SK-MEL-5 (cell line): ENCODE results near the gene SYT9. TPM values are rescaled to one million over a fixed set of nuclear protein-coding genes. Genes with fewer than 3 reads are reported as not detected.

ENCODE experiments used
- DNase-seq: peaks from one replicate; pipeline ENCODE4 v3.0.0-alpha.2; 2016; ENCODE audit warnings: low read depth, low spot score
- in situ Hi-C: cut with HindIII; loops from 2 replicates; pipeline ENCODE4 v1.10.0; 2016; ENCODE audit warnings: low sequenced_read_pairs, high pct_unique_total_duplicates, low pct_unique_long_range_greater_than_20kb
- polyA plus RNA-seq, 2 experiments: library from polyadenylated mRNA; depleted of rRNA; stranded (reverse); fragments of >200 nt; gene quantifications; 2 replicates each; pipeline ENCODE4 v1.2.3, GENCODE V29; 2015
- total RNA-seq: library from RNA; depleted of rRNA; stranded (reverse); fragments of >200 nt; shearing (Covaris generic); gene quantifications from 2 replicates; pipeline ENCODE4 v1.2.3, GENCODE V29; 2014; rRNA removed

Gene SYT9
- 0.11 TPM in 1 of 2 replicates, not detected in the other for total RNA-seq
- 0.05 TPM in 1 of 2 replicates, not detected in the other for polyA plus RNA-seq (2015; cell fraction: cytosol; rRNA removed)
- not detected in 2 replicates for polyA plus RNA-seq (2015; cell fraction: nucleus; rRNA removed)

GRCh38 chr11:7251836-7252682, at the start of gene SYT9:
TSS of gene SYT9 (plus strand) at chr11:7251904. CDS start at chr11:7252187, 283 bp downstream.
- no peak for DNase-seq
- in situ Hi-C loops, result no loop called here

GRCh38 chr11:7202412-7202811, 49.3 kb upstream of the SYT9 start:
- DNase-seq, result no peak
- in situ Hi-C loops, result no loop called here

GRCh38 chr11:7204778-7205177, 46.9 kb upstream of the SYT9 start:
- in situ Hi-C loops, result no loop called here
- DNase-seq, result no peak

GRCh38 chr11:7208391-7208790, 43.3 kb upstream of the SYT9 start:
- no peak for DNase-seq
- in situ Hi-C loops, result no loop called here

- in situ Hi-C loops, result no loop called here
Measured at GRCh38 chr11:7219491-7219890, 32.2 kb upstream of the SYT9 start.

GRCh38 chr11:7220636-7221035, 31.1 kb upstream of the SYT9 start:
- no peak for DNase-seq
- in situ Hi-C loops, result no loop called here

More at GRCh38 chr11:7219491-7219890, 32.2 kb upstream of the SYT9 start:
- no peak for DNase-seq

GRCh38 chr11:7222619-7223018, 29.1 kb upstream of the SYT9 start:
- in situ Hi-C loops, result no loop called here
- DNase-seq, result no peak

- no peak for DNase-seq
- in situ Hi-C loops, result no loop called here
Measured at GRCh38 chr11:7239877-7240276, 11.8 kb upstream of the SYT9 start.

GRCh38 chr11:7245341-7245740, 6.4 kb upstream of the SYT9 start:
- in situ Hi-C loops, result no loop called here
- no peak for DNase-seq

GRCh38 chr11:7246179-7246578, 5.5 kb upstream of the SYT9 start:
- in situ Hi-C loops, result no loop called here

GRCh38 chr11:7250166-7250565, 1.5 kb upstream of the SYT9 start:
- in situ Hi-C loops, result no loop called here
- DNase-seq, result no peak

More at GRCh38 chr11:7246179-7246578, 5.5 kb upstream of the SYT9 start:
- DNase-seq, result no peak

- DNase-seq, result no peak
- in situ Hi-C loops, result no loop called here
Measured at GRCh38 chr11:7251487-7251835, 243 bp upstream of the SYT9 start.

- in situ Hi-C loops, result no loop called here
- no peak for DNase-seq
Measured at GRCh38 chr11:7252683-7253213, 1.0 kb downstream of the SYT9 start.

- in situ Hi-C loops, result no loop called here
- DNase-seq, result no peak
Measured at GRCh38 chr11:7253800-7254199, 2.1 kb downstream of the SYT9 start.

- no peak for DNase-seq
- in situ Hi-C loops, result no loop called here
Measured at GRCh38 chr11:7254731-7255291, 3.1 kb downstream of the SYT9 start.

- in situ Hi-C loops, result no loop called here
- no peak for DNase-seq
Measured at GRCh38 chr11:7256943-7257342, 5.2 kb downstream of the SYT9 start.

- in situ Hi-C loops, result no loop called here
- DNase-seq, result peak; percentile 30
Measured at GRCh38 chr11:7257724-7258123, 6.0 kb downstream of the SYT9 start.

GRCh38 chr11:7261578-7261977, 9.9 kb downstream of the SYT9 start:
- in situ Hi-C loops, result no loop called here
- DNase-seq, result no peak

GRCh38 chr11:7262672-7263071, 11.0 kb downstream of the SYT9 start:
- in situ Hi-C loops, result no loop called here
- DNase-seq, result no peak
